NK-92 (cell line): ENCODE measurements around the gene PRKCB.

Source experiments
- DNase-seq: peaks from one replicate; lab custom pipeline; 2025; ENCODE audit not compliant: unreplicated experiment; lab: John Stamatoyannopoulos, UW

Gene PRKCB

DNA sequence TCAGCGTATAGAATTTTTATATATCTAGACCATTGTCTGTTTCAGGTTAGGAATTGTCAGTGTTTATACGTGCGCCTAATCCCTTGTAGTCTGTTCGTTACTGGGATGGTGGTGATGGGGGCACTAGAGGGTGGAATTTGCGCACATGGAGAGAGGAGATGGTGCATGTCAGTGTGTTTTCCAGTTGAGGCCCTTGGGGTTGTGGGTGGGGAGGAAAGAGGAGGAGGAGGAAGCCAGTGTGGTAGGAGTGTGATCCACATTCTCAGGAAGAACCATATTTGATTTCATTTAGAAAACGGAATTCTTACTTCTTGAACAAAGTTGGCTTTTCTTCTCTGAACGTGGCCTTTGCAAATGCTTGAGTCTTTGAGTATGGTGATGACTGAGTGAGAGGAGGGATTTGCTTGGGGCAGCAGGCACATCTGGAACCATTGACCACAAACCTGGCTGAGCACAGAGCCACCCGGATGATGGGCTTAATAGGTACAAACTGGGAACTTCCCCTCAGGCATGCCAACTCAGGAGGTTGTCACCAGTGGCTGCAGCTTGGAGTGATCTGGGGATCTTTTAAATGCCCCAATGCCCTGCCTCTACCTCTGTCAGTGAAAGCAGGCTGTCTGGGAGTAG lies 98.9 kb downstream of the PRKCB start:
- no peak for DNase-seq

DNA sequence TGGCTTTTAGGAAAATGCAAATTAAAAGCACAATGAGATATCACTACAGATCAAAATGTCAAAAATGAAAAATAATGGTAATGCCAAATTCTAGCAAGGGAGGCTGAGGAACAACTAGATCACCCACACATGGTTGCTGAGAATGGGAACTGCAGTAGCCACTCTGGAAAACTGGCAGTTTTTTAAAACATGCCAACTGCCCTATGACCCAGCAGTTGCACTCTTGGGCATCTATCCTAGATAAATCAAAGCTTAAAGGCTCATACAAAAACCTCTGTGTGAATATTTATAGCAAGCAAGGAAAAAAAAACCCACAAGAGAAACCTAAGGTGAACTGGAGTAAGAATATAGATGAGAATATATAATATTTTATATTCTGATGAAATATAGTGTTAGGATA lies 104.3 kb downstream of the PRKCB start:
- no peak for DNase-seq

DNA sequence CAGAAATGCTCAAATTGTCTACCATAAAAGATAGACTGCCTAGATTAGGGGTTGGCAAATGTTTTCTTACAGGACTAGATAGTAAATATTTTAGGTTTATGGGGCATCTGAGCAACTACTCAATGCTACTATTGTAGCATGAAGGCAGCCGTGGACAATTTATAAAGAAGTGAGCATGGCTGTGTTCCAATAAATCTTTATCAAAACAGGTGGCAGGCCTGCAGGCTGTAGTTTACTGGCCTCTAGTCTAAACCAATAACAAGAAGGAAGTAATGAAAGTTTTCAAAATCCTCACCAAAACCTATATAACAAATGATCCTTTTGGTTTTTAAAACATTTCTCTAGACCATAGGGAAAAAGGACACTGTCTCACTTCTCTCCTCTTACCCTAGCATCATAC lies 105.2 kb downstream of the PRKCB start:
- DNase-seq = no peak

DNA sequence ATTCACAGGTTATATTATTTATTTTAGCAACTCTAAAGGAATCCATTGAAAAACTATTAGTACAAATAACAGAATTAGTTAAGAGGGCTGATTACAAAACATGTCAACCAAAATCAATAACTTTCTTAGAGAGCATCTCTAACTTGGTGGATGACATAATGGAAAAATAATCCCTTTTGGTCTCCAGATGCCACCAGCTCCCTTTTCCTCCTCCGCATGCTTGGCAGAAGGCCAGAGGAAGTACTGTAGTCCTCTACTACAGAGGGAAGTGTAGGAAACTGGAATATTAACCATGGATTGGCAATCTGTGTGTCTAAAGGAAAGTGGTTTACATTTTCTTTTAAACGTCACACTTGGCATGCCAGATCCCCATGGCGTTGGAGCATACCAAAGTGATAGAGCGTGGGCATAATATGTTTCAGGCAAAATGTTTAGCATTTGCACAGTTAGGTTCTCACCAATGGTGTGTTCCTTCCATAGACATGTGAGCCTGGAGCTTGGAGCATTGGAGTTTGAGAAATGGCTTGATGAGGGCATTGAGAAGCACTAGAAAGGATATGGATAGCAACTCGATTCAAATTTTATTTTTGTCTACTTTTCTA lies 106.3 kb downstream of the PRKCB start:
- no peak for DNase-seq

DNA sequence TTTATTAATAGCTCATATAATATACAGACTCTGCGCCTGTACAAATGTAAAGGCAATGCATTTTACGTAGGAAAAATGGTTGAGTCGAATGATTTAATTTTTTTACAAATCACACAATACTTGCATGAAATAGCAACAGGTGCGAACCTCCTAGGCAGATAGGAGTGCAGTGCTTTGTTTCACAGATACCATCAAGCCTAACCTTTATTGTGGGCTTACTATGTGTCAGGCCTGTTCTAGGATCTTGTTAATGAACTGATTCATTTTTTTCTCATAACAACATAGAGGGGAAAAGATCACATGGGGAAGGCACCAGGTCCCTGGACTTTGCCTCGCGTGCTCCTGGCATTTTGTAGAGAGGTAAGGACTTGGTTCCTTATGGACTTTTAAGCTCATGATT lies 107.8 kb downstream of the PRKCB start:
- DNase-seq = no peak

DNA sequence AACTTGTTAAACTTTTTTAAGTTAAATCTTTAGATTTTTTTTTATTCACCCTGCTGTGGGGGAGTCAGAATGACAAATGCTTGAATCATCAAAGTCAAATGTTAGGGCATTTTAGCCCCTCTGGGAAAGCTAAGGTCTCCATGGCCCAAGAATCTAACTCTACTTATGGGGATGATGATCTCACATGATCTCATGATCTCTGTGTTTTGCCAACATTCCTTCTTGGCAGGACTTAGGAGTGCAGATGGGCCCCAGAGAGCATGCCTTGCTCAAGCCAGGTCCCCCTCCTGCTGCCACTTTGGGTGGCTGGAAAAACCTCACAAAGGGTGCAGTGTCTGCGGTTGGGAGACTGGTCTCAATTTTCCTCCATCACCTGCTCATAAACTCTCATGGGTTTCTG lies 108.6 kb downstream of the PRKCB start:
- DNase-seq = no peak

DNA sequence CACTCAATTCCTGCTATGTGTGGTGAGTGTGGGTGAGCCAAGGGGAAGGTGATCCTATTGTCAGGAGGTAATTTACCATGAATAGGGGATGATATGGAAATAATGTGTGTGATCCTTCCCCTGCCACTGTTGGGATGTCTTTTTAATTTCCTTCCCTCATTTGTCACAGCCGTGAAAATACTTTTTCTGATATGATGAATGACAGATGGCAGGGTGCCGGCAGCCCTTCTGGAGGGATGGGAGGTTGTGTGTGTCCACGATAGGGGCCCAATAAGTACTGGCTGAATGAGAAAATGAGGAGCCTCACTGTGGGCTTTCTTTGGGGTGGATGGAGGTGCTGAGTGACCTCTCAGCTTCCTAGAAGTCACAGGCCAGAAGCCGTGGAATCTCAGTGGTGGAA lies 109.5 kb downstream of the PRKCB start:
- no peak for DNase-seq

DNA sequence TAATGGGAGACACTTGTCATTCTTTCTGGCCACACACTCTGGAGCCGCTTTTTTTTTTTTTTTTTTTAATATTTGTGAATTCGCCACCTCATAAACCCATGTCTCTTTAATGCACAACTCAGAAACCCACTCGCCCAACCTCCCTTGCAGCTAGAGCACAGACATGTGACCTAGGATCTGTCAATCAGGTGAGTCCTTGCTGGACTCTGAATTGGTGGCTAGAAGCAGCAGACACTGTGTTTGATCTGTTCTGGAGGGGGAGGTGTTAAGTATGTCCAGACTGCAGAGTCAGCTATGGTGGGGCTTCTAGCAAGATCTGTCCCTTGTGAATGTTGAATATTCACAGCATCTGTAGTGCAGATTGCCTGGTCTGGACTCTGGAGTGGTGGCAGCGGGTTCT lies 112.1 kb downstream of the PRKCB start:
- no peak for DNase-seq

DNA sequence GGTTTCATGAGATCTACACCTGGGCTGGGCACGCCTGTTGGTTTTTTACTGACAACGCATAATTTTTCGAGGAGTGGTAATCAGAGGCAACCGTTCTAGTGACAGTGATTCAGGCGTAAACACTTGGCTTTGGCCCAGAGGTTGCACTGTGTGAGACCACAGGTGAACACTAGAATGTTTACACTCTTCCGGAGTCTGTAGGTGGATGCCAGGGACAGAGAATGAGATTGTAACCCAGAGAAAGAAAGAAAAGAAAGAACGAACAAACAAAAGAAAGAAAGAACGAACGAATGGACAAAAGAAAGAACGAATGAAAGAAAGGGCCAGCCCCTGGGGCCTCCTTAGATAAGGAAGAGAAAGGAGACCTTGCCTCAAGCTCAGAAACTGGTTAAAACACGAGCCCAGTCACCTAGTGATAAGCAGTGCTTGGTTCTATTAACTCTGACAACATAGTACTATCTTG lies 113.2 kb downstream of the PRKCB start:
- no peak for DNase-seq

DNA sequence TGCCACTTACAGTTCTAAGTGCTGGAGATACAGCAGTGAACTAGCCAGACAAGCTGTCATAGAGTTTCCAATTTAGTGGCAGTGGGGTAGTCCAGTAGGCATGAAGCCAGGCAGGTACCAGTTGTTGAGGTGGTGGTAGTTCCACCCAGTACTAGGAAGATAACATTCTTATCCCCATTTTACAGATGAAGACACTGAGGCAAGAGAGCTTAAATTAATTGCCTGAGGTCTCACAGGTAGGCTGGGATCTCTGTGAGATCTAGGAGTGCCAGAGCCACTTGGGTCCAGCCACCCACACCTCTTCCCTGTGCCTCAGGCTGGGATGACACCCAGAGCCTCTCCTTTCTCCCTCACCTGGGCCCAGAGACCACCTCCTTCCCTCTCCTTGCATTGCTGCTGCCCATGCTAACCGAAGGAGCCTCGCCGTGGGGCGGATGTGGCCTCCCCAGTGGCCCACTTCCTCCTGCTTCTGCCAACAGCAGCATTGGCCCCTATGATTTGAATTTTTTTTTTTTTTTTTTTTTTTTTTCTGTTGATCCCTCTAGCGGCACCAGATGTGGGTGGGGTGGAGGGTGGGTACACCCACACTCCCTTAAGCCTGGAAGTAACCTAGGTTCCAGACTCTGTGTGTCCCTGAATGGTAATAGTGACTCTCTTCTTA lies 114.0 kb downstream of the PRKCB start:
- DNase-seq = no peak

DNA sequence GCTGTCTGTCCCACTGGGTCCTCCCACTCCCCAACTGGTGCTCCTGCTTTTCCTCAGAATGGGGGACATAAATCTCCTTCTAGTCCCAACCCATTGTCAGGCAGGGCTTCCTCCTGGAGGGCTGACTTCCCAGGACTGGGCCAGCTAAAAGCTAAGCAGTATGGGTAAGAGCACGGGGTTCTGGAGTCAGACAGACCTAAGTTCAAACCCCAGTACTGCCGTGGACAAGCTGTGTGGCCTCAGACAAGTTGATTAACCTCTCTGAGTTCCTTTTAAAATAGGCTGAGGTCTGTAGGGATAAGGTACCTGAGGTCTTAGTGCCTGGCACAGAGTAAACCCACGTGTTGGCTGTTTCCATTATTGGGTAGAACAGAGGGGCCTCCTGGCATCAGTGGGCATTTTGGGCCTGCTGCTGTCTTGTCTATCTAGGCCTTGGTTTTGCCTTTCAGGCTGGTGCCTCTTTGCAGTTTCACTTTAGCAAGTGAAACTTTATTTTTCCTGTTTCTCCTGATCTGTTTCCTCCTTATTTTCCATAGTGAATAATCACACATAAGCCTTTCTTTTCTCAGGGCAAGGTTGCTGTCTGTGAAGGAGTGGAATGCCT lies 114.6 kb downstream of the PRKCB start:
- no peak for DNase-seq

DNA sequence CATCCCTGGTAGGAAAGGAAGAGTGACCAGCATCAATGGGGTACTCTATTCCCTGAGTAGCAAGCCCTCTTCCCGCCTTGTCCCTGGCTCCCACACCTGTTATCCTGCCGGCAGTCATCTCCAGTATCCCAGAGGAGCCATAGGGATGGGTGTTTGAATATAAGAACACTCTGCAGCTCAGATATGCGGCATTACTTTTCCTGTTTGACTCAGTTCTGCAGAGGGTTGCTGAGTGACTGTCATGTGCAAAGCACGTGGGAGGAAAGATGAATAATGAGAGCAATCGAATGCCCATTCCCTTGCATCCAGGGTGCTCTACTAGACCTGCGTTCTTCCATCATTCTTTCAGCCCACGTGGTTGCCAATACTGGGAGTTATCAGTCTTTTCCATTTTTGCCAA lies 115.1 kb downstream of the PRKCB start:
- no peak for DNase-seq

DNA sequence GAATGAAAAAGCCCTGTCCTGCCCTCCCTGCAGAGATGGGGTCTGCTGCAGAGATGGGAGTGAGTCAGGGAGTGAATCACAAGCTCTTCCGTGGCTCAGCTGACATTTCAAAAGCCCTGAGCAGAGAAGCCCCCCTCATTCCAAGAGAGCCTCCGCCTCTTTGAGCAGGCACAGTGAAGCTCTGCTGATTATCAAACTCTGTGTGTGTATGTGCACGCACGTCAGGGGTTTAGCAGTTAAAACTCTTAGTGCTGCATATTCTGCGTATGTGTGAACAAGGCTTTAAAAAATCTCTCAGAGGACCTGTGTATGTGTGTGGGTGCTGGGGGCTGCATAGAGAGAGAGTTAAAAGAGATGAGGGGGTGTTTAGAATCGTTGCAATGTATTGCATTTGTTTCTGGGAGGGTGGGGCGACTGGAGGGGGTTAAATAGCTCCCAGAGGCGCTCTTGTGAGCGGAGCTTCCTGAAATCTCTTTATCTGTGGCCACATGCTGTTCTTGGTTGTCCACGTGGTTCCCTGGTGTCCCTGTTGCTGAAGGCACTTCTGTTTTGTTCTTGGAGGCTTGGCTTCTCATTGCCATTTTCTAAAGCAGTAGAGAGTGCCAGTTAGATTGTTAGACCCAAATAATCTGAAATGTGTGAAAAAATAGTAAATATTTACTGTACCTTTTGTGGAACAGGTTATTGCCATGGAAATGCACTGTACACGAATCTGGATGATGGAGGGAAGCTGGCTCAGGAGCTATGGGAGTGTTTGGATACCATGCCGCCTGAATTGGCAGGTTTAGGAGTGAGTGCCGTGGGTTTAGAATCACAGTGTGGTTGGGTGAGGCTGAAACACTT lies 116.6 kb downstream of the PRKCB start:
- no peak for DNase-seq

DNA sequence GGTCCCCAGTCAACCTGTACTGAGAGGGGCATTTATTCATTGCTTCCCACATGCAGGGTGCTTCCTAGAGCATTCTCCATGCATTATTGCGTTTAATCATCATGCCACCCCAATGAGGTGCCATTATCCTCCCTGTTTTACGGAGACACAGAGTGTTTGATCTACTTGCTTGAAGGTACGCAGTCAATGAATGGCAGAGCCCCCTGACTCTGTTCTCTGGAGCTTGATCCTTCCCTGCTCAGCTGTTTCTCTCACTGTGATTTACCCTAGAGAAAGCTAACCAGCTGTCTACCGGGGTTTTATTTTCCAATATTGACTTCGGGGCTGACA lies 117.2 kb downstream of the PRKCB start:
- no peak for DNase-seq

DNA sequence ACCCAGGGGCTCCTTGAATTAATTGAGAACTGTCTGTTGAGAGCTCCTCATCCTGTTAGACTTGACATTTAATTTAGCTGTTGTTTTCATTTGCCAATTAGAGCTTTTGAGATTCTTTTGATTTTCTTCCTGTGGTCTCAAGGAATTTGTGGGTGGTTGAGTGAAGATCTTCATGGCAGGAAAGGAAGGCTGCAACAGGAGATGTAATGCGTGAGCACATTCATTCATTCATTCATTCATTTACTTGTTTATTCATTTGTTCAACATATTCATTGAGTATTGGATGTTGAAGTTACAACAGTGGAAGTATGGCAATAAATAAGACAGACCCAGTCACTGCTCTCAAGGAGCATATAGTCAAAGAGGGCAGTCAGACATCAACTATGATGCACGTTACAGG lies 117.7 kb downstream of the PRKCB start:
- DNase-seq = no peak

DNA sequence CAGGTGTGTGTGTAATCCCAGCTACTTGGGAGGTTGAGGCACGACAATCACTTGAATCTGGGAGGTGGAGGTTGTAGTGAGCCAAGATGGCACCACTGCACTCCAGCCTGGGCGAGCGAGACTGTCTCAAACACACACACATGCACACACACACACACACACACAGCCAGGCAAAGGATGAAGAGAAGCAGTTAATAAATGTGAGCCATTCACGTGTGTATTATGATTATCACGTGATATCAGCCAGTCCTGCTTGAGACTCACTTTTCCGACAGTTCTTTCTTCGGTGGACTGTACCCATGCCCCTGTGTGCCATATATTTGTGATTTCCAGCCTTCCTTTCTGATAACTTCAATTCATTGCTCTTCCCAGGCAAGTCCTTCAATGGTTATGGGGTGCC lies 119.3 kb downstream of the PRKCB start:
- DNase-seq = no peak

DNA sequence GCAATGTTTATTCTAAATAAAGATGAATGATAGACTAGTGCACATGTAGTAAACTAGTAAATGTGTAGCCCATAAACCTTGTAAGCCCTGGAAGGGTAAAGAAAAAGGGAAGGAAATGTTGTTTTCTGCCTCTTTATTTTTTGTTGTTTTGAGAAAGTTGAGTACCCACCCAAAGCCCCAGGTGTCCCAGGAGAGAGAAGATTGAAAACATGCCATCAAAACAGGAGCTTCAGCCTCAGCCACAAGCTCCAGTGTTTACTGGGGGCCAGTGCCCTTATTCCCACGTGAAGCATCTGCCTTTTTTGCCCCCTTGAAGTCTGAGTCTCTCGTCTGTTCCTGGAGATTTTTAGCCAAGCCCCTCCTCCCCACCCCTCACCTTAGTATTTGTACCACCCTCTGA lies 121.5 kb downstream of the PRKCB start:
- DNase-seq = no peak

DNA sequence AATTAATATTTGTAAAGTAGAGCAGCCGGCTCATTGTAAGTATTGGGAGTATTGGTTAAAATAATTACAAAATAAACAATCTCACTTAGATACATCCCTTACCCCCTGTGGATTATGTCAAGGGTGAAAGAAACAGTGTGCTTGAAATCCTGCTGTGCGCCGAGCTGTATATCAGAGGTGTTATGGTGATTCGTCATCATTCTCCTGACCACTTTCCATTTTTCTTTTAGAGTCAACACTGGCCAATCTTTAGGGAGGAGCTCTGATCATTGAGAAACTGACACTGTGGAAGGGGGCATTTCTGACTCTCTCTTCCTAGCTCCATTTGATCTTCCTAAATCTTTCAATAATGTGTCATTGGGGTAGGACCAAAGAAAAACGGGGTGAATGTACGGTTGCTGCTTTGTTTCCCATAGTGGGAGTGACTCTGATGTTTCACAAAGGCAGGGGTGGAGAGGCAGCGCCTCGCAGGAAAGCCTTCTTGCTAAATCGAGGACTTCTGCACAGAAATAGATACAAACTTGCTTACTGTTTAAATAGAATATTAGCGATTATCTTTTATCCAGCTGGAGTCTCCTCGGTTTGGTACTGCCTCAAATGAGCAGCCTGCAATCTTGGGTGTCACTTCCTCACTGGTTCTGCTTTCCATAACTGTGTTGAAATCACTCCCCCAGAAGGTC lies 123.4 kb downstream of the PRKCB start:
- no peak for DNase-seq

DNA sequence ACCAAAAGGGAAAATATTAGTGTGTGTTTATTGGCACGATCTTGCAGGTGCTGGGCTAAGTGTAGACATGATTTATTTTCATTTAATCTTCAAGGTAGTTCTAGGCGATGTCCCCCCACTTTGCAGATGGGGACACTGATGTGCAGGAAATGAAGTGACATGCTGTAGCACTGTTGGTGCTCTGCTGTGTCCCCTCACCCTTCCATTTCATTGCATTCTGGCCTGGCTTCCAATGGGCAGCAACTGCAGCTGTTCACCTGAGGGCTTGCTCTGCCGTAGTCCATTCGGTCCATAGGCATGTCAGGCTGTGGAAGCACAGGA lies 123.9 kb downstream of the PRKCB start:
- no peak for DNase-seq

DNA sequence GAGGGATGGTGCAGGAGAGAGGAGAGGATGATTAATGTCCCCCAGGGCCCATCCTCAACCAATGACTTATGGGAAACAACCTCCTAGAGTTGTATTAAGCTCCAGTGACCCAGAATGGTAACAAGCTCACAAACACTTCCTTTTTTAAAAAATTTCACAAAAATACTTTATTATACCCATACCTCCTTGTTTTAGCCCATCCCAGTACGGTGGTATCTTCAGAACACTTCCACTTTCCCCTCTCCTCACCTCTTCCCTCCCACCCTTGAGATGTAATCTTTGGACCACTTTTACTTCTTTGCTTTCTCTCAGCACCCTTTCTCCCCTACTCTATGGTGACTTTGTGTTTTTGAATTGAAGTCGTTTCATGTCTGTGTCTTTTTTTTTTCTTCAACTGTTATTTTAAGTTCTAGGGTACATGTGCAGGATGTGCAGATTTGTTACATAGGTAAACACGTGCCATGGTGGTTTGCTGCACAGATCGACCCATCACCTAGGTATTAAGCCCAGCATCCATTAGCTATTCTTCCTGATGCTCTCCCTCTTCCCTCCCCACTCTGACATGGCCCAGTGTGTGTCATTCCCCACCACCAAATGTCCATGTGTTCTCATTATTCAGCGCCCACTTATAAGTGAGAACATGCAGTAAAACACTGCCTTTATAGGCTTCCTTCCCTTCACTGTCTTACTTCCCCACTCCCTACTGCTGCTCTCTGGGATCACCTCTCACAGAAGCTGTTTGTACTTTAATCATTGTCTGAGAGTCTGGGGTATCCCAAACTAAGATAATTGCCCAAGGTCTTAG lies 124.5 kb downstream of the PRKCB start:
- DNase-seq = no peak
